GM18505 (cell line): ENCODE measurements around the gene PDE11A.
"Not testable (repeated sequence)": the region's sequence is repeated elsewhere in the genome, so short reads cannot be mapped to it uniquely, and the experiment has no call there.

Experiments
- ATAC-seq: cut with Tn5 transposase; IDR thresholded peaks from one replicate; pipeline ENCODE4 v1.9.1; 2021; ENCODE audit not compliant: unreplicated experiment
- POLR2A ChIP-seq: IDR thresholded peaks from 4 replicates; pipeline ENCODE4 v1.6.1; 2011; ENCODE audit warnings: borderline replicate concordance; ENCODE audit not compliant: insufficient read depth, insufficient read length; ENCODE audit errors: extremely low read depth

The PDE11A gene

DNA sequence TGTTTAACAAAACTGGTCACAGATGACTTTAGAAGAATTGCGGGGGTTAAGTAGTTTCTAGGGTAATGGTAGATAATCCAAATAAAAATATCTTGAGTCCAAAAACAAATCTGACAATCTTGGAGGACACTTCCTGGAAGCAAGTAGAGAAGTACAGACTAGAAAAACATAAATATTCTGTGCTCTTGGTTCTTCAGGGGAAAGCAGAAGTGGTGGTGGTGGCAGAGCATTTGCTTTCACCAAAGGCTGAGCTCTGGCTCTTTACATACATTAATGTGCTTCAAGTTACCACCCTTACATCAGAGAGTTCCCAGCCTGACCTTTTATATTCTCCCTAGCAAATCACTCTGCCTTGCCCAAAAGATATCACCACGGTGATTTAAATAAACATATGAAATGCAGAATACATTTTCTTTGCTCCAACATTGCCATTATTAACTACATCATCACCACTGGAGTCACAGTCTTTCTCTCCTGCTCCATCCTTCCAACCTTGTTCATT is 15.3 kb downstream of the PDE11A start:
- TF ChIP-seq POLR2A = no peak
- ATAC-seq = no peak

GRCh38 chr2:178056345-178056744 is 16.2 kb downstream of the PDE11A start:
- no peak for ATAC-seq
- no peak for TF ChIP-seq POLR2A

GRCh38 chr2:178051257-178051656 is 21.3 kb downstream of the PDE11A start:
- ATAC-seq = not testable (repeated sequence)

GRCh38 chr2:178047391-178047790 is 25.2 kb downstream of the PDE11A start:
- no peak for TF ChIP-seq POLR2A
- ATAC-seq = no peak

DNA sequence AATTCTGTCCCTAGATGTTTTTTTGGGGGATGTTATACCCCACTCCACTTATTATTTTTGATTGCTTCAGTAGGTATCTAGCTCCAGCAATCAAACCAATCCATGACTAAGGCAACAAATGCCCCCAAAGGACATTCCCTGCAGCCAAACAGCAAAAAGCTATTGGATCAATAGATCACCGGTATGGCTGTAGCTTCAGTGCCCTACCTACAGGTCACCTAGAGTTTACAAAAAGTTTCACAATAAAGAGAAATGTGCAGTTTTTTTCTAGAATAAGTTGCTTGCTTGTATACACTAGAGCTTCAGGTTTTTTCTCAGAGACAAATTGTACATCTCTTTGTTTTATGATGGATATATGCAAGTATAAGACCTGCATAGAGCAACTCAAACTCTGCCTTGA is 27.7 kb downstream of the PDE11A start:
- no peak for ATAC-seq
- TF ChIP-seq POLR2A = no peak

DNA sequence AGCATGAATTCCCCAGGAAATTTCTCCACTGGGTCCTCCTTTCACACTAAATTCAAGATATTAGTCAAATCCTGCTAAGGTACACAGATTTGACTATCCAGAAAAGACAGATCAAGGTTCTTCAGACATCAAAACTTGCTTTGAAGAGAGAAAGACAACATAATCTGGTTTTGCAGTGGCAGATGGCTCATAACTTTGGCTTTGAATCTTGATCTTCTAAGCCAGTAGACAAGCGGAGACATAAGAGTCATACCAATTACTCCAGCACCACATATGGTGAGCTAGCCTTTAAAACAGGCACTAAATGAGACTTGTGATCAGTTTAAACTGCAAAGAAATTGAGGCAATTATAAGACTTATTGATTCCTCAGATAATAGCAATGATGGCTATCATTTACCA is 29.3 kb downstream of the PDE11A start:
- no peak for TF ChIP-seq POLR2A
- no peak for ATAC-seq

- not testable (repeated sequence) for ATAC-seq
These were observed 39.0 kb downstream of the PDE11A start for GRCh38 chr2:178033583-178033982.

- ATAC-seq = no peak
- no peak for TF ChIP-seq POLR2A
These were observed 43.2 kb downstream of the PDE11A start for GRCh38 chr2:178029342-178029741.

- TF ChIP-seq POLR2A = no peak
- no peak for ATAC-seq
These were observed 46.9 kb downstream of the PDE11A start for GRCh38 chr2:178025551-178026185.

DNA sequence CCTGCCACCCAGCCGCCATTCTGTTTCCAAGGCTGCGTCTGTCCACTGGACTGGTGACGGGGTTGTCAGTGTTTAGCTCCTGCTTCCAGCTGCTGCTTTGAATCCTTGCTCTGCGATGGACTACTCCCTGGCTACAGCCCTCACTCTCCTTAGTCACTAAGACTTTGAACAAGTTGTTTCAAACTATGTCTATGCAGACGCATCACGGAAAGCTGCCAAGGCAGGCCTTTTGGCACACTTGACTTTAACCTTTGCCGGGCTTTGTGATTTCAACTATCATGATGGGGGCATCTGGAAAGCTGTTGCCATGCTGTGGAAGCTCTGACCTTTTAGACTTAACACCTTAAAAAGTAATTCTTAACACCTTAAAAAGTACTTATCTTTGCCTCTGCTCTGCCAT is 54.4 kb downstream of the PDE11A start:
- TF ChIP-seq POLR2A = no peak
- ATAC-seq = no peak

GRCh38 chr2:178016612-178017011 is 56.0 kb downstream of the PDE11A start:
- no peak for ATAC-seq

DNA sequence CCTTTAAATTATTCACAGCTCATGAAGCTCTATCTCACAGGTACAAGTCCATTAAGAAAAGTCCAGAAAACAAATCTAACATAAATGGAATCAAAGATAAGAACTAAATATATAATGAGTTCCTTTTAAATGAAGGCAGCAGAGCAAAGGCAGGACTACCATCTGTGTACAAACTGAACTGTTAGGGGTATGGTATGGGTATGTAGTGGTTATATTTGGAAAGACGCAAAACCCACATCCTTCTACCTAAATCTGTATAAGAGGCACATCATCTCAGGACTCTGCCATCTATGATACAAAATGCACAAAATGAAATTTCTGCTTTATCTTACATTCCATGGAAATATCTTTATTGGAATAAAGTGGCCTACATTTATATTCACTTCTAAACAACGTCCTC is 59.9 kb downstream of the PDE11A start:
- TF ChIP-seq POLR2A = no peak

More at GRCh38 chr2:178016612-178017011, 56.0 kb downstream of the PDE11A start:
- TF ChIP-seq POLR2A = no peak

DNA sequence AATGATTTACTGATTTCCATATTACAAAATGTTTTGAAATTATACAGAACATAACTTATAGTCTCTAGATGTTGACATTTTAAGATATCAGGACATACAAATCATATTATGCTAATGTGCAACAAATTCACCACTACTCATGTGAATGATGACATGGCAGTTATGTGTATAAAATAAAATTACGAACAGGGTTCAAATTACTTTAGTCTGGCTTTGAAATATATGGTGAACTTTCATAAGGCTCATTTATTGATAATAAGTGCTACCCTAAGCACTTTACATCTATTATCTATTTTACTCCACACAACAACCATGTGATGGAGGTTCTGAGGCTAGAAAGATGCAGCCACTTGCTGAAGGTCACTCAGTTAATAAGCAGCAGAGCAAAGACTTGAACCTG is 62.8 kb downstream of the PDE11A start:
- ATAC-seq = no peak
- no peak for TF ChIP-seq POLR2A

More for the DNA sequence above, 59.9 kb downstream of the PDE11A start:
- no peak for ATAC-seq

DNA sequence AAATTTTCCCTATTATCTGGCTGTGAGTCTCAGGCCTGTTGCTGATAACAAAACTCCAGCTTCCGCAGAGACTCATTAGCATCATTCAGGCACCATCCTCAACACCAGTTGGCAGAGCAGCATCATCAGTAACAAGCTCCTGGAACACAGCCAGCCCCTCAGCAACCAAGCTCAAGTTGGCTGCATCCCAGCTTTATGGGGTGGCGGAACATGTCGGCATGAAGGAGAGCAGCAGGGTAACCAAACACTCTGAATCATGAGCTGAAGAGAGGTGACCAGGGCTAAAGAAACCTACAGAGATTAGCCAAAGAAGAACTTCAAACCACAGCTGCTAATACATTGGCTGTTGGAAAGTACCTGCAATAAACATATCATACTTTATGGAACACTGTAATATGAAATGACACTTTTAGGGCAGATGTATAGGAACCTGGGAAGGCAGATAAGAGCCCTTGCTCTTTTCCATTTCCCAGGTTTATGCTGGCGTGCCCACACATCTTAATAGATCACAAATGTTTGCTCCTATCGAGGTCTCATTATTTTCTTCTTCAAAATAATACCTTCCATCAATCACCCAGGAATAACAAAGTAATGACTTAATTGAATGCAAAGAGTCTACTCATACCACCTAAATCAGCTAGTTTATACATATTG is 63.8 kb downstream of the PDE11A start:
- TF ChIP-seq POLR2A = no peak
- no peak for ATAC-seq
